Panc1 (cell line): ENCODE data around the gene TSEN15. TPM values are rescaled to one million over a fixed set of nuclear protein-coding genes. Genes with fewer than 3 reads are reported as not detected.
A peak's percentile ranks its signal among the peaks of the same experiment; 100 is the strongest.

Experiments used
- ATAC-seq: fragments of 200-7000 bp; cut with Tn5 transposase; 2 replicates; pipeline ENCODE4 v1.9.1; 2020; ENCODE audit warnings: mild to moderate bottlenecking, moderate library complexity
- BruUV-seq: library from RNA; stranded (reverse); fragments of 400-500 nt; replicated peaks from 2 replicates; lab custom pipeline; 2021; lab: Mats Ljungman, UMichigan
- CTCF ChIA-PET: fragments of 300-600 bp; sonication (Branson Sonifier 250); formaldehyde crosslinking; loops from one replicate; lab custom pipeline; 2022; ENCODE audit warnings: antibody characterized with exemption; lab: Charles Lee
- POLR2A ChIA-PET: fragments of 300-600 bp; sonication (Branson Sonifier 250); formaldehyde crosslinking; loops from one replicate; lab custom pipeline; 2022; ENCODE audit warnings: antibody characterized with exemption; lab: Charles Lee
- DNase-seq: peaks from one replicate; pipeline ENCODE4 v3.0.0-alpha.2; 2010; ENCODE audit warnings: low read depth, low spot score
- H3K27ac ChIP-seq: 2 replicates; pipeline ENCODE4 v1.5.1; 2011; ENCODE audit warnings: mild to moderate bottlenecking, low read length, inconsistent platforms
- H3K27me3 ChIP-seq: fragments of 200-500 bp; sonication (Bioruptor generic); 2 replicates; pipeline ENCODE4 v1.6.0; 2014; ENCODE audit warnings: low read length, inconsistent platforms; ENCODE audit not compliant: control insufficient read depth, insufficient read depth
- H3K36me3 ChIP-seq: fragments of 200-500 bp; sonication (Bioruptor generic); 2 replicates; pipeline ENCODE4 v1.5.1; 2014; ENCODE audit warnings: inconsistent platforms, mild to moderate bottlenecking, low read length, moderate library complexity; ENCODE audit not compliant: control insufficient read depth, insufficient read depth
- H3K4me1 ChIP-seq: 2 replicates; pipeline ENCODE4 v1.5.1; 2011; ENCODE audit warnings: inconsistent platforms, mild to moderate bottlenecking, low read length, moderate library complexity; ENCODE audit not compliant: control insufficient read depth, insufficient read depth
- H3K4me3 ChIP-seq, 2 experiments: 2 replicates each; pipeline ENCODE4 v1.5.1; 2011 to 2012; ENCODE audit warnings: low read depth in 2 of 2, low read length in 2 of 2, mild to moderate bottlenecking in 2 of 2, inconsistent platforms in 1 of 2, moderate library complexity in 1 of 2
- H3K9me3 ChIP-seq: fragments of 200-500 bp; sonication (Bioruptor generic); 2 replicates; pipeline ENCODE4 v1.5.1; 2014; ENCODE audit warnings: low read depth, mild to moderate bottlenecking, inconsistent platforms, low read length, moderate library complexity; ENCODE audit not compliant: control insufficient read depth, insufficient read depth
- POLR2AphosphoS5 ChIP-seq: IDR thresholded peaks from 2 replicates; pipeline ENCODE4 v1.6.1; 2012; ENCODE audit warnings: mild to moderate bottlenecking, low read depth, low read length, moderate library complexity
- REST ChIP-seq, 2 experiments: IDR thresholded peaks; 2 replicates each; pipeline ENCODE4 v1.6.1; 2011 to 2012; ENCODE audit warnings: low read depth in 2 of 2, control low read depth in 1 of 2, low read length in 1 of 2, mild to moderate bottlenecking in 1 of 2, moderate library complexity in 1 of 2; ENCODE audit not compliant: insufficient read depth in 1 of 2
- SIN3A ChIP-seq: IDR thresholded peaks from 2 replicates; pipeline ENCODE4 v1.6.1; 2012; ENCODE audit warnings: low read depth, mild to moderate bottlenecking, low read length, moderate library complexity, borderline replicate concordance; ENCODE audit not compliant: insufficient read depth
- TCF7L2 ChIP-seq: IDR thresholded peaks from 2 replicates; pipeline ENCODE4 v1.6.1; 2011; ENCODE audit warnings: mild to moderate bottlenecking, low read depth, low read length, inconsistent platforms
- in situ Hi-C: cut with HindIII; loops from 2 replicates; pipeline ENCODE4 v1.10.0; 2016; ENCODE audit warnings: low sequenced_read_pairs, low pct_unique_long_range_greater_than_20kb
- intact Hi-C: fragments of 100-400 bp; cut with micrococcal nuclease; formaldehyde crosslinking; loops from one replicate; pipeline ENCODE4 v1.10.0; 2022; ENCODE audit not compliant: unreplicated experiment
- total RNA-seq: library from RNA; stranded (reverse); gene quantifications from one replicate; pipeline ENCODE4 v1.2.1, GENCODE V29; 2021; ENCODE audit not compliant: unreplicated experiment
- TF ChIP-seq, protein P1 (sequence below): fragments of 450-650 bp; IDR thresholded peaks from 2 replicates; pipeline ENCODE4 v1.5.1; 2017; ENCODE audit warnings: mild to moderate bottlenecking

TSEN15 gene
- total RNA-seq, 1 experiment from 2014 or later = 31.4 TPM

GRCh38 chr1:184035719-184036516, 15.6 kb upstream of the TSEN15 start:
- BruUV-seq = no TSS peak
- Histone ChIP-seq H3K27me3 (peaks cover 9% of the 10 kb centered on the region; the same call in 1 of the 2 replicates), H3K36me3 (no peaks in the 10 kb centered on the region; the same call in 1 of the 2 replicates), H3K27ac (0 out of 2 replicates have a peak overlapping the region, but pooled peaks have one; percentile 17), H3K4me1 (peaks cover 5% of the 10 kb centered on the region; the same call in 1 of the 2 replicates), H3K4me3 (peak overlapping the region; percentile 47 to 59), H3K9me3 (no peaks in the 10 kb centered on the region)
- intact Hi-C loops = no loop called here
- TF ChIP-seq POLR2AphosphoS5 (no peak), REST (IDR thresholded peaks at IDR 0.05; ENCODE audit: insufficient read depth in 1 of 2, low read depth in 2 of 2, low read length in 1 of 2) (no peak), SIN3A (no peak), TCF7L2 (no peak)
- TF ChIP-seq, protein P1, sequence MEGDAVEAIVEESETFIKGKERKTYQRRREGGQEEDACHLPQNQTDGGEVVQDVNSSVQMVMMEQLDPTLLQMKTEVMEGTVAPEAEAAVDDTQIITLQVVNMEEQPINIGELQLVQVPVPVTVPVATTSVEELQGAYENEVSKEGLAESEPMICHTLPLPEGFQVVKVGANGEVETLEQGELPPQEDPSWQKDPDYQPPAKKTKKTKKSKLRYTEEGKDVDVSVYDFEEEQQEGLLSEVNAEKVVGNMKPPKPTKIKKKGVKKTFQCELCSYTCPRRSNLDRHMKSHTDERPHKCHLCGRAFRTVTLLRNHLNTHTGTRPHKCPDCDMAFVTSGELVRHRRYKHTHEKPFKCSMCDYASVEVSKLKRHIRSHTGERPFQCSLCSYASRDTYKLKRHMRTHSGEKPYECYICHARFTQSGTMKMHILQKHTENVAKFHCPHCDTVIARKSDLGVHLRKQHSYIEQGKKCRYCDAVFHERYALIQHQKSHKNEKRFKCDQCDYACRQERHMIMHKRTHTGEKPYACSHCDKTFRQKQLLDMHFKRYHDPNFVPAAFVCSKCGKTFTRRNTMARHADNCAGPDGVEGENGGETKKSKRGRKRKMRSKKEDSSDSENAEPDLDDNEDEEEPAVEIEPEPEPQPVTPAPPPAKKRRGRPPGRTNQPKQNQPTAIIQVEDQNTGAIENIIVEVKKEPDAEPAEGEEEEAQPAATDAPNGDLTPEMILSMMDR = no peak
- ChIA-PET POLR2A (no interaction called here), CTCF (no interaction called here)
- DNase-seq (no peak), ATAC-seq (peak; percentile 34; the same call in 1 of the 2 replicates)
- in situ Hi-C loops = no loop called here

DNA sequence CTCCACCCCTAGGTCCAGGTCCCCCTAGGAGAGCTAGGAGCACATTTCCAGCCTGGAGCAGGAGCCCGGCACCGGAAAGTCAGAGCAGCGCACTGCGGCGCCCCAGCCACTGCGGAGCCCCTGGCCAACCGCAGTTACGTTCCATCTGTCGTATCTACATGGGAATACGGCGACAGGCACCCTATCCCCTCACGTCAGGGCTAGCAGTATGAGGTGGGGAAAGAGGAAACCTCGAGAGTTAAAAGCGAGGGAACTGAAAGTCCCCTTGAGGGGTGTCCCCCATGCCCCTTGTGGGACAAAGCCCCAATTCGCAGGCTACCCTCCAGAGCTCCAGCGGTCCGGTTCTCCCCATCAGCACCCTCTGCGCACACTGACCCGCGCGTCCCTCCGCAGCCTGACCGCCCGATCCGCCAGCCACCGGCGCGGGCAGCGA, 15.0 kb upstream of the TSEN15 start:
- Histone ChIP-seq H3K36me3 (no peaks in the 10 kb centered on the region; the same call in 1 of the 2 replicates), H3K27me3 (peaks cover 9% of the 10 kb centered on the region; the same call in 1 of the 2 replicates), H3K4me3 (peak overlapping the region; percentile 47 to 59), H3K4me1 (peaks cover 5% of the 10 kb centered on the region; the same call in 1 of the 2 replicates), H3K27ac (no peak overlapping the region), H3K9me3 (no peaks in the 10 kb centered on the region)
- CTCF ChIA-PET = no interaction called here
- TF ChIP-seq POLR2AphosphoS5 = no peak
- TF ChIP-seq REST (IDR thresholded peaks at IDR 0.05; ENCODE audit: insufficient read depth in 1 of 2, low read depth in 2 of 2, low read length in 1 of 2) = no peak
- no peak for TF ChIP-seq SIN3A
- TF ChIP-seq, protein P1 = no peak
- no peak for TF ChIP-seq TCF7L2
- no TSS peak for BruUV-seq
- DNase-seq (no peak), ATAC-seq (peak; percentile 84)
- POLR2A ChIA-PET = no interaction called here
- intact Hi-C loops (no loop called here), in situ Hi-C loops (no loop called here)
